Mesothelial cell of epicardium (in vitro differentiated cells): ENCODE data around the gene NT5DC1. TPM values are rescaled to one million over a fixed set of nuclear protein-coding genes. Genes with fewer than 3 reads are reported as not detected.

Experiments used
- DNase-seq, 2 experiments: peaks; one replicate each; pipeline ENCODE4 v3.0.0; 2021; ENCODE audit warnings: low spot score in 2 of 2; ENCODE audit not compliant: unreplicated experiment in 2 of 2
- H3K27ac Mint-ChIP-seq: 2 replicates; pipeline ENCODE4 v1.8.0; 2021; ENCODE audit warnings: mixed read lengths
- H3K27me3 Mint-ChIP-seq: 2 replicates; pipeline ENCODE4 v1.8.0; 2021; ENCODE audit warnings: low read depth, mixed read lengths
- H3K36me3 Mint-ChIP-seq: 2 replicates; pipeline ENCODE4 v1.8.0; 2021; ENCODE audit warnings: mixed read lengths
- H3K4me1 Mint-ChIP-seq: 2 replicates; pipeline ENCODE4 v1.8.0; 2021; ENCODE audit warnings: mixed read lengths
- H3K4me3 Mint-ChIP-seq: 2 replicates; pipeline ENCODE4 v1.8.0; 2021; ENCODE audit warnings: mild to moderate bottlenecking, moderate library complexity, mixed read lengths
- H3K9me3 Mint-ChIP-seq: 2 replicates; pipeline ENCODE4 v1.8.0; 2021; ENCODE audit warnings: mixed read lengths
- CTCF ChIP-seq: fragments of 200-600 bp; sonication (generic); IDR thresholded peaks from one replicate; pipeline ENCODE4 v1.5.0; 2021; ENCODE audit warnings: antibody characterized with exemption; ENCODE audit not compliant: unreplicated experiment
- total RNA-seq: library from RNA; stranded (reverse); gene quantifications from 3 replicates; pipeline ENCODE4 v1.2.1, GENCODE V29; 2021

NT5DC1 gene
- total RNA-seq, 1 donor from 2014 or later = 34.5 TPM

- Mint-ChIP-seq H3K9me3 (peaks cover 23% of the 10 kb centered on the region), H3K27me3 (no peaks in the 10 kb centered on the region), H3K4me1 (no peaks in the 10 kb centered on the region), H3K27ac (no peak overlapping the region), H3K4me3 (no peak overlapping the region), H3K36me3 (peaks cover 18% of the 10 kb centered on the region)
- DNase-seq = no peak
- TF ChIP-seq CTCF = no peak
Observed at GRCh38 chr6:116175344-116175743, 74.7 kb downstream of the NT5DC1 start.

GRCh38 chr6:116176596-116176995 lies 75.9 kb downstream of the NT5DC1 start:
- DNase-seq = no peak
- H3K27ac Mint-ChIP-seq = no peak overlapping the region
- H3K4me3 Mint-ChIP-seq = no peak overlapping the region
- peaks cover 23% of the 10 kb centered on the region for H3K9me3 Mint-ChIP-seq
- H3K36me3 Mint-ChIP-seq = peaks cover 18% of the 10 kb centered on the region
- no peaks in the 10 kb centered on the region for H3K4me1 Mint-ChIP-seq
- H3K27me3 Mint-ChIP-seq = no peaks in the 10 kb centered on the region
- no peak for TF ChIP-seq CTCF

GRCh38 chr6:116180375-116180774 lies 79.7 kb downstream of the NT5DC1 start:
- H3K27ac Mint-ChIP-seq = no peak overlapping the region
- H3K4me1 Mint-ChIP-seq = no peaks in the 10 kb centered on the region
- H3K4me3 Mint-ChIP-seq = no peak overlapping the region
- DNase-seq = no peak
- TF ChIP-seq CTCF = no peak
- peaks cover 43% of the 10 kb centered on the region for H3K9me3 Mint-ChIP-seq
- peaks cover 28% of the 10 kb centered on the region for H3K36me3 Mint-ChIP-seq
- H3K27me3 Mint-ChIP-seq = no peaks in the 10 kb centered on the region

- H3K36me3 Mint-ChIP-seq = peaks cover 17% of the 10 kb centered on the region
Observed at GRCh38 chr6:116189472-116189871, 88.8 kb downstream of the NT5DC1 start.

GRCh38 chr6:116190550-116190949 lies 89.9 kb downstream of the NT5DC1 start:
- Mint-ChIP-seq H3K4me1 (peaks cover 5% of the 10 kb centered on the region), H3K9me3 (peaks cover 10% of the 10 kb centered on the region), H3K4me3 (no peak overlapping the region), H3K27ac (no peak overlapping the region), H3K27me3 (no peaks in the 10 kb centered on the region), H3K36me3 (peaks cover 14% of the 10 kb centered on the region)
- no peak for DNase-seq
- TF ChIP-seq CTCF = no peak

More at GRCh38 chr6:116189472-116189871, 88.8 kb downstream of the NT5DC1 start:
- no peak overlapping the region for H3K27ac Mint-ChIP-seq
- H3K9me3 Mint-ChIP-seq = peaks cover 20% of the 10 kb centered on the region
- DNase-seq = no peak
- peaks cover 5% of the 10 kb centered on the region for H3K4me1 Mint-ChIP-seq
- no peak overlapping the region for H3K4me3 Mint-ChIP-seq
- TF ChIP-seq CTCF = no peak
- H3K27me3 Mint-ChIP-seq = no peaks in the 10 kb centered on the region

GRCh38 chr6:116191881-116192280 lies 91.2 kb downstream of the NT5DC1 start:
- no peak for DNase-seq
- no peak overlapping the region for H3K27ac Mint-ChIP-seq
- no peaks in the 10 kb centered on the region for H3K9me3 Mint-ChIP-seq
- H3K36me3 Mint-ChIP-seq = peaks cover 3% of the 10 kb centered on the region
- no peaks in the 10 kb centered on the region for H3K27me3 Mint-ChIP-seq
- peaks cover 5% of the 10 kb centered on the region for H3K4me1 Mint-ChIP-seq
- H3K4me3 Mint-ChIP-seq = no peak overlapping the region
- no peak for TF ChIP-seq CTCF
